Measurements from ENCODE around the gene ANK3. TPM values are rescaled to one million over a fixed set of nuclear protein-coding genes. Genes with fewer than 3 reads are reported as not detected.

ANK3 gene
- total RNA-seq, 1 experiment from 2014 or later = 15.3 TPM

- ATAC-seq (no peak), DNase-seq (ENCODE audit: low read depth, low spot score) (no peak)
- RAD21 ChIA-PET (ENCODE audit: low non-redundant PET in 1 of 2, low total read pairs in 2 of 2, uncharacterized antibody in 2 of 2, unreplicated experiment in 2 of 2) = no interaction called here
- no peak for TF ChIP-seq RAD21 (IDR thresholded peaks at IDR 0.05; ENCODE audit: low read depth)
- TF ChIP-seq POLR2A (IDR thresholded peaks at IDR 0.05; ENCODE audit: borderline replicate concordance, extremely low read depth, insufficient read depth, insufficient read length) = no peak
- no peak for TF ChIP-seq TCF7L2 (IDR thresholded peaks at IDR 0.05; ENCODE audit: borderline replicate concordance, extremely low read depth, insufficient read depth, insufficient read length)
- TF ChIP-seq, protein P1, sequence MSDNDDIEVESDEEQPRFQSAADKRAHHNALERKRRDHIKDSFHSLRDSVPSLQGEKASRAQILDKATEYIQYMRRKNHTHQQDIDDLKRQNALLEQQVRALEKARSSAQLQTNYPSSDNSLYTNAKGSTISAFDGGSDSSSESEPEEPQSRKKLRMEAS (IDR thresholded peaks at IDR 0.05) = no peak
- TF ChIP-seq, protein P2, sequence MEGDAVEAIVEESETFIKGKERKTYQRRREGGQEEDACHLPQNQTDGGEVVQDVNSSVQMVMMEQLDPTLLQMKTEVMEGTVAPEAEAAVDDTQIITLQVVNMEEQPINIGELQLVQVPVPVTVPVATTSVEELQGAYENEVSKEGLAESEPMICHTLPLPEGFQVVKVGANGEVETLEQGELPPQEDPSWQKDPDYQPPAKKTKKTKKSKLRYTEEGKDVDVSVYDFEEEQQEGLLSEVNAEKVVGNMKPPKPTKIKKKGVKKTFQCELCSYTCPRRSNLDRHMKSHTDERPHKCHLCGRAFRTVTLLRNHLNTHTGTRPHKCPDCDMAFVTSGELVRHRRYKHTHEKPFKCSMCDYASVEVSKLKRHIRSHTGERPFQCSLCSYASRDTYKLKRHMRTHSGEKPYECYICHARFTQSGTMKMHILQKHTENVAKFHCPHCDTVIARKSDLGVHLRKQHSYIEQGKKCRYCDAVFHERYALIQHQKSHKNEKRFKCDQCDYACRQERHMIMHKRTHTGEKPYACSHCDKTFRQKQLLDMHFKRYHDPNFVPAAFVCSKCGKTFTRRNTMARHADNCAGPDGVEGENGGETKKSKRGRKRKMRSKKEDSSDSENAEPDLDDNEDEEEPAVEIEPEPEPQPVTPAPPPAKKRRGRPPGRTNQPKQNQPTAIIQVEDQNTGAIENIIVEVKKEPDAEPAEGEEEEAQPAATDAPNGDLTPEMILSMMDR (IDR thresholded peaks at IDR 0.05 in 2 of 3, conservative IDR thresholded peaks at IDR 0.05 in 1 of 3; ENCODE audit: borderline replicate concordance in 1 of 3, insufficient read depth in 1 of 3, low read depth in 2 of 3, low read length in 2 of 3) = no peak
- no peak for TF ChIP-seq EZH2phosphoT487 (IDR thresholded peaks at IDR 0.05; ENCODE audit: borderline replicate concordance)
- TF ChIP-seq ZFX (IDR thresholded peaks at IDR 0.05) = no peak
- no peak for TF ChIP-seq EGR1 (IDR thresholded peaks at IDR 0.05; ENCODE audit: low read depth)
- TF ChIP-seq SP1 (IDR thresholded peaks at IDR 0.05; ENCODE audit: low read depth) = no peak
- no peak overlapping the region for H2AFZ ChIP-seq (ENCODE audit: low read depth, low read length, poor library complexity, severe bottlenecking)
- no peaks in the 10 kb centered on the region for H3K4me1 ChIP-seq (ENCODE audit: control insufficient read depth in 1 of 2, insufficient read depth in 2 of 2, low read length in 2 of 2)
- BruUV-seq (replicated peaks) = no TSS peak
- no peaks in the 10 kb centered on the region for H3K36me3 ChIP-seq (ENCODE audit: control insufficient read depth in 1 of 2, insufficient read depth in 2 of 2, low read length in 2 of 2)
- CTCF ChIA-PET = no interaction called here
- H3K27me3 ChIP-seq (ENCODE audit: insufficient read depth, low read length) = no peaks in the 10 kb centered on the region
- no peak overlapping the region for H3K27ac ChIP-seq (ENCODE audit: low read depth, low read length)
- no peak overlapping the region for H3K4me3 ChIP-seq (replicated peaks in 1 of 2; ENCODE audit: low read depth in 1 of 2, low read length in 2 of 2)
- POLR2A ChIA-PET = no interaction called here
- no peaks in the 10 kb centered on the region for H4K20me1 ChIP-seq (ENCODE audit: insufficient read depth)
- no peaks in the 10 kb centered on the region for H3K9me2 ChIP-seq (ENCODE audit: insufficient read depth)
- H3K4me2 ChIP-seq (ENCODE audit: low read length) = no peak overlapping the region
- no peaks in the 10 kb centered on the region for H3K9me3 ChIP-seq (ENCODE audit: control insufficient read depth in 1 of 2, insufficient read depth in 1 of 2, low read depth in 1 of 2, low read length in 2 of 2)
- no peaks in the 10 kb centered on the region for H3K79me2 ChIP-seq (ENCODE audit: insufficient read depth, low read length)
- no peak overlapping the region for H3K9ac ChIP-seq (ENCODE audit: low read length)
- intact Hi-C loops (cut with micrococcal nuclease) = no loop called here
Observed at GRCh38 chr10:60162631-60163030, 227.0 kb downstream of the ANK3 start.
